ENCODE results near the gene TAC4.

GRCh38 chr17:49859991-49860953, 12.4 kb upstream of the TAC4 start:
- TF ChIP-seq CTCF (conservative IDR thresholded peaks at IDR 0.05 in 1 of 2, IDR thresholded peaks at IDR 0.05 in 1 of 2; ENCODE audit: low read depth in 1 of 2, low read length in 2 of 2) (no peak), EZH2 (IDR thresholded peaks at IDR 0.05; ENCODE audit: low read length, missing control alignments) (no peak)
